A673 (cell line): ENCODE results near the gene RNF31. TPM values are rescaled to one million over a fixed set of nuclear protein-coding genes. Genes with fewer than 3 reads are reported as not detected.

ENCODE experiments used
- BruUV-seq: library from RNA; stranded (reverse); fragments of 400-500 nt; replicated peaks from 2 replicates; lab custom pipeline; 2021; lab: Mats Ljungman, UMichigan
- CTCF ChIA-PET: fragments of 300-600 bp; sonication (Branson Sonifier 250); formaldehyde crosslinking; loops from one replicate; lab custom pipeline; 2022; ENCODE audit warnings: antibody characterized with exemption; lab: Charles Lee
- POLR2A ChIA-PET: fragments of 300-600 bp; sonication (Branson Sonifier 250); formaldehyde crosslinking; loops from one replicate; lab custom pipeline; 2022; ENCODE audit warnings: antibody characterized with exemption; ENCODE audit not compliant: low non-redundant PET; lab: Charles Lee
- DNase-seq: peaks from one replicate; pipeline ENCODE4 v3.0.0-alpha.2; 2015; ENCODE audit warnings: low spot score
- H3K27ac ChIP-seq: fragments of 200-600 bp; sonication (generic); 2 replicates; pipeline ENCODE4 v1.5.1; 2016; ENCODE audit warnings: mixed run types, low read depth, mild to moderate bottlenecking, mixed read lengths, antibody characterized with exemption, low read length; ENCODE audit not compliant: poor library complexity, severe bottlenecking
- H3K27me3 ChIP-seq: fragments of 200-600 bp; sonication (generic); replicated peaks from 2 replicates; pipeline ENCODE4 v1.6.1; 2017; ENCODE audit warnings: mixed run types, low read depth, mild to moderate bottlenecking, mixed read lengths, antibody characterized with exemption, low read length; ENCODE audit not compliant: insufficient read depth, poor library complexity
- H3K36me3 ChIP-seq: fragments of 200-600 bp; sonication (generic); 2 replicates; pipeline ENCODE4 v1.6.1; 2016; ENCODE audit warnings: mixed run types, mild to moderate bottlenecking, mixed read lengths, antibody characterized with exemption, low read length; ENCODE audit not compliant: insufficient read depth, poor library complexity, severe bottlenecking
- H3K4me1 ChIP-seq: fragments of 200-600 bp; sonication (generic); 2 replicates; pipeline ENCODE4 v1.6.1; 2017; ENCODE audit warnings: mixed run types, mild to moderate bottlenecking, mixed read lengths, antibody characterized with exemption, low read length; ENCODE audit not compliant: insufficient read depth, poor library complexity, severe bottlenecking
- H3K4me3 ChIP-seq: fragments of 200-600 bp; sonication (generic); 2 replicates; pipeline ENCODE4 v1.5.1; 2016; ENCODE audit warnings: low read depth, mixed run types, mild to moderate bottlenecking, mixed read lengths, low read length; ENCODE audit not compliant: poor library complexity, severe bottlenecking
- H3K9me3 ChIP-seq: fragments of 200-600 bp; sonication (generic); 2 replicates; pipeline ENCODE4 v1.6.1; 2016; ENCODE audit warnings: mixed run types, low read depth, mild to moderate bottlenecking, mixed read lengths, antibody characterized with exemption, low read length; ENCODE audit not compliant: poor library complexity, severe bottlenecking
- EZH2 ChIP-seq: fragments of 200-600 bp; sonication (generic); IDR thresholded peaks from 2 replicates; pipeline ENCODE4 v1.6.1; 2017; ENCODE audit warnings: borderline replicate concordance, low read depth, mild to moderate bottlenecking, mixed read lengths, antibody characterized with exemption, low read length; ENCODE audit not compliant: poor library complexity, severe bottlenecking
- intact Hi-C: fragments of 100-400 bp; cut with micrococcal nuclease; formaldehyde crosslinking; loops from one replicate; pipeline ENCODE4 v1.10.0; 2022; ENCODE audit not compliant: unreplicated experiment
- total RNA-seq: library from RNA; stranded (reverse); gene quantifications from 2 replicates; pipeline ENCODE4 v1.2.3, GENCODE V29; 2021
- TF ChIP-seq, protein P1 (sequence below): fragments of 300-800, 200-600 bp; sonication (generic); conservative IDR thresholded peaks from 2 replicates; pipeline ENCODE4 v1.5.1; 2017; ENCODE audit warnings: low read depth, mild to moderate bottlenecking, antibody characterized with exemption, low read length, moderate library complexity, mixed read lengths

RNF31 gene
- total RNA-seq, 1 experiment from 2014 or later, result 62.1 TPM

DNA sequence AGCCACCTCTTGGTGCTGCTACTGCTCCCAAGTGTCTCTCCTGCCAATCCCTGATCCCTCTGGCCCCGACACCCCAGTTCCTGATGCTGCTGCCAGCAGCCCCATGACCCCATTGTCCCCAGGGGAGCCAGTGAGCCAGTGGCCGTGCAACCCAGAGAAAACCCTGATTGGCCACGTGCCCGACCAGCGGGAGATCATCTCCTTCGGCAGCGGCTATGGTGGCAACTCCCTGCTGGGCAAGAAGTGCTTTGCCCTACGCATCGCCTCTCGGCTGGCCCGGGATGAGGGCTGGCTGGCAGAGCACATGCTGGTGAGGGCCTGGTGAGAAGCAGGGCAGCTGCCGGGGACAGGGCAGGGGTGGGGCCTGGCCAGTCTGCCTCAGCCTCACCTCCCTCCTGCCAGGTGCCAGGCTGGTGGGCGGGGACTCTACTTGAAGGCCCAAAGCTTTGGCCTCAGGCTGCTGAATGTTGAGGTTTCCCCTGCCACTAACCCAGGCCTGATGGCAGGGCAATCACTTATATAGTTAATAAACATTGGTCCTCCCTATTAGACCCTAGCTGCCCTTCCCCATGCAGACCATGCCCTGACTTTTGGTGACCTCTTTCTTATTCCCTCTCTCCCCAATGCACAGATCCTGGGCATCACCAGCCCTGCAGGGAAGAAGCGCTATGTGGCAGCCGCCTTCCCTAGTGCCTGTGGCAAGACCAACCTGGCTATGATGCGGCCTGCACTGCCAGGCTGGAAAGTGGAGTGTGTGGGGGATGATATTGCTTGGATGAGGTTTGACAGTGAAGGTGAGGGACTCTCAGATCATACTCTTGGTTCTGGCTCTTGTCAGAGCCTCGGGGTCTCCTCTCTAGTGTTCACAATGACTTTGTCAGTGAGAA is 48.1 kb upstream of the RNF31 start:
- Histone ChIP-seq H3K27me3 (no peaks in the 10 kb centered on the region), H3K36me3 (peaks cover 25% of the 10 kb centered on the region), H3K27ac (no peak overlapping the region), H3K4me1 (peaks cover 4% of the 10 kb centered on the region), H3K4me3 (no peak overlapping the region), H3K9me3 (no peaks in the 10 kb centered on the region)
- DNase-seq, result no peak
- no TSS peak for BruUV-seq
- no peak for TF ChIP-seq EZH2
- TF ChIP-seq, protein P1, sequence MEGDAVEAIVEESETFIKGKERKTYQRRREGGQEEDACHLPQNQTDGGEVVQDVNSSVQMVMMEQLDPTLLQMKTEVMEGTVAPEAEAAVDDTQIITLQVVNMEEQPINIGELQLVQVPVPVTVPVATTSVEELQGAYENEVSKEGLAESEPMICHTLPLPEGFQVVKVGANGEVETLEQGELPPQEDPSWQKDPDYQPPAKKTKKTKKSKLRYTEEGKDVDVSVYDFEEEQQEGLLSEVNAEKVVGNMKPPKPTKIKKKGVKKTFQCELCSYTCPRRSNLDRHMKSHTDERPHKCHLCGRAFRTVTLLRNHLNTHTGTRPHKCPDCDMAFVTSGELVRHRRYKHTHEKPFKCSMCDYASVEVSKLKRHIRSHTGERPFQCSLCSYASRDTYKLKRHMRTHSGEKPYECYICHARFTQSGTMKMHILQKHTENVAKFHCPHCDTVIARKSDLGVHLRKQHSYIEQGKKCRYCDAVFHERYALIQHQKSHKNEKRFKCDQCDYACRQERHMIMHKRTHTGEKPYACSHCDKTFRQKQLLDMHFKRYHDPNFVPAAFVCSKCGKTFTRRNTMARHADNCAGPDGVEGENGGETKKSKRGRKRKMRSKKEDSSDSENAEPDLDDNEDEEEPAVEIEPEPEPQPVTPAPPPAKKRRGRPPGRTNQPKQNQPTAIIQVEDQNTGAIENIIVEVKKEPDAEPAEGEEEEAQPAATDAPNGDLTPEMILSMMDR, result no peak
- intact Hi-C loops, result no loop called here
- POLR2A ChIA-PET, result no interaction called here
- CTCF ChIA-PET, result no interaction called here

DNA sequence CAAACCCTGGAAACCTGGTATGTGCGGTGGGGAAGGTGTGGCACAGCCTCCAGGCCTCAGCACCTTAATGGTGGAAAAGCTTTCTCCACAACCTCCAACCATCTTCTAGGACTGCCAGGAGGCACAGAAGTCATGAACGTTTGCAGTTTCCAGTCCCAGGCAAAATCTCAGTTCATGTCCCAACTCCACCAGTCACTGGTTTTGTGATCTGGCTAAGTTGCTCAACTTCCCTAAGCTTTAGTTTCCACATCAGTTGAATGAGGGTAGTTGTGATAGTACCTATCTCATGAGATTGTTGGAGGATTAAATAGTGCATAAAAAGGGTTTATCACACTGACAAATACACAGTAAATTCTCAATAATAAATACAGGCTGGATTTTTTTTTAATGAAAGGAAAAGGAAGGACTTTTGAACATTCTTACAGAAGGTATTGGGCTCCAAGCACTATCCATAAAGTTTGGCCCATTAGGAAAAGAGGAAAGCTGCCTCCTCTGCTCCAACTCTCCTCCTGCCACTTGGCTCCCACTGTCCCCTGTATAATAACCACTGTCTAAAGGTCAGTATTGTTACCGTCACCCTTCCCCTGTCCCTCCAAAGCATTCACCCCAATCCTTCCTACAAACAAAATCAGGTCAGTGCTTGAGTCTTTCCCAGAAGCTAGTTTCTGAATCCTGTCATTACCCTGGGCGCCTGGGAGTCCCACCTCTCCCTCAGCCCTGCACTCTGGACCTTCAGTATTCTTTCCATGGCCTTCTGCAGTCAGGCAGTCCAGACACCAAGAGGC is 46.9 kb upstream of the RNF31 start:
- no peak overlapping the region for H3K27ac ChIP-seq
- ChIA-PET POLR2A (interaction anchor here (0.7 kb wide), 1 partner anchor 15 kb away, joined by 3 read pairs; no protein-coding TSS in a partner anchor), CTCF (no interaction called here)
- no peaks in the 10 kb centered on the region for H3K27me3 ChIP-seq
- BruUV-seq, result no TSS peak
- H3K4me3 ChIP-seq, result no peak overlapping the region
- TF ChIP-seq, protein P1, result no peak
- no peak for TF ChIP-seq EZH2
- intact Hi-C loops, result no loop called here
- no peak for DNase-seq
- peaks cover 25% of the 10 kb centered on the region for H3K36me3 ChIP-seq
- no peaks in the 10 kb centered on the region for H3K9me3 ChIP-seq
- peaks cover under 1% of the 10 kb centered on the region for H3K4me1 ChIP-seq

DNA sequence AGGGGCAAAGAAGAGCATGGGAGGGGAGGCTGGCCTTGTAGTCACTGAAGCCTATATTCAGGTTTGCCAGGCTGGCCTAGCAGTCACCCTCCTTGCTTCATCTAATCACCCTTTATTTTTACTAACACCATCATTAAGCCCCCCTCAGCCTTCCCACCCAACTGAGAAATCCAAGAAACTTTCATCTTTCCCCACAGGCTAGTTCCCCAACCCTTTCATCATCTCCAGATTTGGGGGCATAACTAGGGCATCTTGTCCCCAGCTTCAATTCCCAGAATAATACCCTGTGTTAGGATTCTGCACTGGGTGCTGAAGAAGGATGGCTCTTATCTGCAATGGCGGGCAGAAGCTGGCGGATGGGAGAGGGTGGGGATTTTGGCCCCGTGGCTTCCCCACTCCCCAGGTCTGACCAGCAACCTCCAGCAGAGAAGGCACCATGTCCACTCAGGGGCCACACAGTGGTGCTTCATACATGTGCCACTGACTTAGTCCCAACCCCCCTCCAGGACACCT is 46.3 kb upstream of the RNF31 start:
- Histone ChIP-seq H3K9me3 (no peaks in the 10 kb centered on the region), H3K4me3 (no peak overlapping the region), H3K4me1 (no peaks in the 10 kb centered on the region), H3K36me3 (peaks cover 25% of the 10 kb centered on the region), H3K27ac (no peak overlapping the region), H3K27me3 (no peaks in the 10 kb centered on the region)
- TF ChIP-seq, protein P1, result no peak
- TF ChIP-seq EZH2, result no peak
- ChIA-PET CTCF (no interaction called here), POLR2A (no interaction called here)
- no peak for DNase-seq
- no TSS peak for BruUV-seq
- intact Hi-C loops, result no loop called here
